Measurements from ENCODE around the gene ZC3H13. TPM values are rescaled to one million over a fixed set of nuclear protein-coding genes. Genes with fewer than 3 reads are reported as not detected.

The ZC3H13 gene
- polyA plus RNA-seq (ENCODE audit: insufficient read length in 4 of 4), result 10 to 100 TPM; 62.7 to 73.2 (median 68.5) TPM

DNA sequence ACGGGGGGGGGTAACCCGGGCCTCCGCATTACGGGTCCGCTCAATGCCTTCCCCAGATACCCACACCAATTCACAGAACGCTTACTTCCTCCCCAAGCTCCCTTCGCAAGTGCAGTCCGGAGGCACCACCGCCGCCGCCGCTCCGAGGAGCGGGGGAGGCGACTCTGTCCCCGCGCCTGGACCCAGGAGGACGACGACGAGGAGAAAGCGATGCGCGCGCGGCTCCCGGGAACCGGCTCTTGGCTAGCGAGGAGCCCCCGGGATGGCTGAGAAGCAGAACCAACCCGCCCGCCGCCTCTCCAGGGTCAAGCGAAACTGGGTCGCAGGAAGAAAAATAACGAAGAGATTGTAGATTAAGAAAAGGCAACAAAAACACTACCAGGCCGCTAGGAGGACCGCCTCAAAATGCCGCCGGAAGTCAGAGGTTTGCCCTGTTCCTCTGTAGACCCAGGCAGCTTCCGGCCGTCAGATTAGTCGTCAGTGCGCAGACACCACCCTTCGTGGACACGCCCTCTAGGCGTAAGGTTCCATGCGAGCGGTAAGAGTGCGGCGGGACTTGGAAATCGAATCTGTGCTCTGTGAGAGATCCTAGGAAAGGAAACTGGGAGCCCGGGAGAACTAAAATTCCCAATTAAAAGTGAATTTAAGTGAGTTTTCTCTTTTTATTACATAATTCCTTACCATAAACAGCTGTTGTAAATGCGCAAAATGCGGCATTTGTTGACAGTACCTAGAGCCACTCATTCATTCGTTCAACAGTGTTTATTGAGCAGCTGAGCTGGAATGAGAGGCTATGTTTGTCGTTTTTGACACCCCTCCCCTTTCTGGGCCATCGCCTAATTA is at the start of gene ZC3H13:
Gene ZC3H13 (minus strand): TSS at position 428 of the 843 bp plus-strand sequence. CDS start 7,239 bp downstream, outside the sequence.
- DNase-seq (ENCODE audit: low read depth in 4 of 4, low spot score in 3 of 4), result peak; percentile 84 to 92 (median 88)

GRCh38 chr13:46102255-46102605 is 49.7 kb upstream of the ZC3H13 start:
- DNase-seq (ENCODE audit: low read depth in 4 of 4, low spot score in 3 of 4), result no peak

- DNase-seq (ENCODE audit: low read depth in 4 of 4, low spot score in 3 of 4), result no peak
Observed at GRCh38 chr13:46101484-46102254, 49.1 kb upstream of the ZC3H13 start.

GRCh38 chr13:46101002-46101401 is 48.5 kb upstream of the ZC3H13 start:
- DNase-seq (ENCODE audit: low read depth in 4 of 4, low spot score in 3 of 4), result no peak

DNA sequence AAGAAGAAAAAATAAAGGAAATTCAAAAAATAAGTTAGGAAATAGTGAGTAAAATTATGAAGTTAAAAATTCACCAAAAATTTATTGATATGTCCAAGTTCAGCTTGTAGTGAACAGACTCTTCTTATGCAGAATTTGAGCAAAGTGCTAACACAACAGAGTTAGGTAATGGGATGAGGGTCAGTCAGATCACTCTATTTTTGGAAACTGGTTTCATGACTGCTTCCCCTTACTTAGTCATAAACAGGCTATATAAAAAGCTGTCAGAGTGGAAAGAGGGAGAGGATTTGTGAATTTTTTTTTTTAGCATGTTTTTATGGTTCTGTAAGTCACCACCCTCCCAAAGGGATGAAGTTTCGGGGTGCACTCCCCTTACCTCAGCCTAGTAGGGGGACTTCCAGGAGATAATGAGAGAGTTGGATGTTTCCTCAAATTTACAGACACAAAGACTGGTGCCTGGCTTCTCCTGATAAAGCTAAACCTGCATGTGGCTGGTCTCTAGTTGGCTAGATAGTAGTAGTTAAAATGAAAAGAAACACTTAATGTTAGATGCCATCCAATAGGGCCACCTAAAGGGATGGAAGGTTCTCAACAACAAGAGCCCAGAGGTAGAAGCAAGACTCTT is 47.8 kb upstream of the ZC3H13 start:
- no peak for DNase-seq (ENCODE audit: low read depth in 4 of 4, low spot score in 3 of 4)

- DNase-seq (ENCODE audit: low read depth in 4 of 4, low spot score in 3 of 4), result no peak
Observed at GRCh38 chr13:46097663-46098062, 45.1 kb upstream of the ZC3H13 start.

GRCh38 chr13:46097015-46097414 is 44.5 kb upstream of the ZC3H13 start:
- no peak for DNase-seq (ENCODE audit: low read depth in 4 of 4, low spot score in 3 of 4)

DNA sequence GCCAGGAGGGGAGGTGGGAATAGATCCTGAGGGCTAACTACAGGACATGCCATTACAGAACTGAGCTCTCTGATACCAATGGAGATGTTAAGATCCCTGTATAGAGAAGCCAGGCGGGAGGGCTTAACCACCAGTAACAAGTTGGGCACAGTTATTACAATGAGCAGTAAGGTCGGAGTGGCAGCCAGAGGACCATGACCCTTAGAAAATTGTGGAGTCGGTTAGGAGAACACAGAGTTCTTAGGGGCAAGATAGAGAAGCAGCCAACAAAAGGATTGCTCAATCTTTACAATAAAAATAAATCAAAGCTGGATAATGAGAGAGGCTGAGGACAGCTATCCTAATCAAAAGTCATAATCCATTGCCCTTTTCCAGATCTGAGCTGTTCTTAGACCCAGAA is 41.9 kb upstream of the ZC3H13 start:
- no peak for DNase-seq (ENCODE audit: low read depth in 4 of 4, low spot score in 3 of 4)

- no peak for DNase-seq (ENCODE audit: low read depth in 4 of 4, low spot score in 3 of 4)
Observed at GRCh38 chr13:46088821-46089562, 36.4 kb upstream of the ZC3H13 start.

DNA sequence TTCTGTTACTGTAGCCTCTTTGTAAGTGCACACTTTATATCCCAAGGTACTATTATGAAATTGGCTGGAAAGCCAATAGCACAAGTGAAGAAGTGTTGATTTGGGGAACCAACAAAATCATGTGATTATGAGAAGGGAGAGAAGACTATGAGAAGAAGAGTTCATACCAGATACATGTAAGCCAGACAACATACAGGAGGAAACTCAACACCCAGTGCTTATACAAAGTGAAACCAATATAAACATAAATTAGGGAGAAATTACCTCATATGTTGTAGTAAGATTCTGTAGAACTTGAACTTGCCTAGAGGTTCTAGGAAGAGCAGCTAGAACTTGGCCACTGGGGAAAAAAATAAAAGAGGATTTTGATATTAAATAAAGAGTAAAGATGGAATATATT is 34.9 kb upstream of the ZC3H13 start:
- no peak for DNase-seq (ENCODE audit: low read depth in 4 of 4, low spot score in 3 of 4)

DNA sequence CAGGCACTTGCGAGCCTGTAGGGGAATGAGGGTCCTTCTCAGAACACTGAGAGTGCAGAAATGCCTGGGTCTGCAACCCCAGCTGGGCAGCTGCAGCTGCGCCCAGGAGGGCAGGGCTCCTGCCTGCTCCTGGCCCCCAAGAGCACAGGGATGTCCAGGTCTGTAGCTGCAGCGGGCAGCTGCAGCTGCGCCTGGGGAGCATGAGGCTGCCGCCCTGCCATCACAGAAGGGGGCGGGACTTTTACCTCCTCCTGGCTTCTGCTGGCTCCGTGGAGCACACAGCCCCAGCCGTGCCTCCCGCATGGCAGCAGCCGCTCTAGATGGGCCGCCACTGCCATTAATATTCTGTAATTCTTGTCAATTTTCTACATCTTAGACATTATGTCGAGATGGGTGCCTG is 34.4 kb upstream of the ZC3H13 start:
- DNase-seq (ENCODE audit: low read depth in 4 of 4, low spot score in 3 of 4), result no peak

- no peak for DNase-seq (ENCODE audit: low read depth in 4 of 4, low spot score in 3 of 4)
Observed at GRCh38 chr13:46086421-46086922, 33.9 kb upstream of the ZC3H13 start.

- no peak for DNase-seq (ENCODE audit: low read depth in 4 of 4, low spot score in 3 of 4)
Observed at GRCh38 chr13:46085737-46086136, 33.2 kb upstream of the ZC3H13 start.

- DNase-seq (ENCODE audit: low read depth in 4 of 4, low spot score in 3 of 4), result no peak
Observed at GRCh38 chr13:46082324-46082723, 29.8 kb upstream of the ZC3H13 start.

DNA sequence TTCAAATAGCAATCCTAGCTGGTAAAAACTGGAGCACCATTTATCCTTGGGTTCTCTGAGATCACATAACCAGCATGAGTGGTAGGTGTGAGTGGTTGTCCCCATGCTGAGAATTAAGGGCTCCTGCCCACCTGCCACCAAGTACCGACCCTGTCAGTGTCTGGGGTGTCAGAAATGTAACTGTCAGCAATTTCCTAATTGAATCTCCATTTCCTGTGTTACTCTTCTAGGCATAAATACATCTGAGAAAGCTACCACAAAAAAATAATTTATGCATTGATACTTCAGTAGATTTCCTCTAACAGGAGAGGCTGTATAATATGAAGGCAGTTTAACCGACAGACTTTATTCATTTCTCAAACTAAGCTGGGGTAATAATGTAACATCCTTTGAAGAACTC is 27.2 kb upstream of the ZC3H13 start:
- no peak for DNase-seq (ENCODE audit: low read depth in 4 of 4, low spot score in 3 of 4)

- no peak for DNase-seq (ENCODE audit: low read depth in 4 of 4, low spot score in 3 of 4)
Observed at GRCh38 chr13:46077265-46077664, 24.7 kb upstream of the ZC3H13 start.

GRCh38 chr13:46076827-46077226 is 24.3 kb upstream of the ZC3H13 start:
- DNase-seq (ENCODE audit: low read depth in 4 of 4, low spot score in 3 of 4), result no peak

DNA sequence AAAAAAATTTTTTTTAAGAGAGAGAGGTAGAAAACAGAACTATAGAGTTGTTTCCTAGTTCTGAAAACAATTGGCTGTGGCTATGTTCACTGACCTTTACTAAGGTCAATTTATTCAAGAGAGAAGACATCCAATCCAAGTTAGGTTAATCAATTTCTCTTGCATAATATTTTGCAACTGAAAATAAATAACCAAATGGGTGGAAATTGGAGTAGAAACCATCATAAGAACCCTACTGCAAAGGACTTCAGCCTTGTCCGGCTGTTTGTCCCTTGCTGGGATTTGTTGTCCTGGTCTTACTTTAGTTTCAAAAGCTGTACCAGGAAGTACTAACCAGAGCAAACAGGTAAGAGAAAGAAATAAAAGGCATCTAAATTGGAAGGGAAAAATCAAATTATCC is 23.3 kb upstream of the ZC3H13 start:
- DNase-seq (ENCODE audit: low read depth in 4 of 4, low spot score in 3 of 4), result no peak

GRCh38 chr13:46071590-46072249 is 19.2 kb upstream of the ZC3H13 start:
- no peak for DNase-seq (ENCODE audit: low read depth in 4 of 4, low spot score in 3 of 4)

GRCh38 chr13:46063292-46063691 is 10.7 kb upstream of the ZC3H13 start:
- DNase-seq (ENCODE audit: low read depth in 4 of 4, low spot score in 3 of 4), result no peak

Measured in left renal pelvis (tissue), 4 donors.